CD4-positive, alpha-beta T cell treated with Interleukin-4 for 1 hour (primary cell): ENCODE results near the gene EFCAB12.
"Not testable (repeated sequence)": the region's sequence is repeated elsewhere in the genome, so short reads cannot be mapped to it uniquely, and the experiment has no call there.

Experiments
- DNase-seq, 2 donors: peaks; one replicate each; pipeline ENCODE4 v3.0.0-alpha.2; 2020 to 2022

EFCAB12 gene

GRCh38 chr3:129391583-129391982 lies 36.9 kb downstream of the EFCAB12 start:
- DNase-seq, result not testable (repeated sequence)

DNA sequence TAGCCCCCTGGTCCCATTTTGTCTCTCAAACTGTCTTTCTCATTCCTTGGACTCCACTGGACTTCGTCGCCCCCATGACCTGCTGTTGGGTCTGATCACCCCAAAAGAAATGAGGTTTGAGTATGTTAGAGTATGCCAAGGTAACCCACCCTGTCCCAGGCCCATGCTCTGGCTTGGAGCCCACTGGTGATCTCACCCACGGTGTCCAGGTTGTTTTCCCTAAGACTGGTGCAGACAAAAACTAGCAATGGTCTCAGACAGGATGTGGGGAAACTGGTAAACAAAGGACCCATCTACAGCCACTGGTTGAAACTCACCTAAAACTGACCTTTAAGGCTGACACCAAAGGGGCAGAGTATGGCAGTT lies 38.9 kb downstream of the EFCAB12 start:
- DNase-seq, result no peak

- DNase-seq, result not testable (repeated sequence)
Observed at GRCh38 chr3:129388791-129389571, 39.5 kb downstream of the EFCAB12 start.

GRCh38 chr3:129387487-129387886 lies 40.9 kb downstream of the EFCAB12 start:
- no peak for DNase-seq

GRCh38 chr3:129386984-129387383 lies 41.5 kb downstream of the EFCAB12 start:
- no peak for DNase-seq

DNA sequence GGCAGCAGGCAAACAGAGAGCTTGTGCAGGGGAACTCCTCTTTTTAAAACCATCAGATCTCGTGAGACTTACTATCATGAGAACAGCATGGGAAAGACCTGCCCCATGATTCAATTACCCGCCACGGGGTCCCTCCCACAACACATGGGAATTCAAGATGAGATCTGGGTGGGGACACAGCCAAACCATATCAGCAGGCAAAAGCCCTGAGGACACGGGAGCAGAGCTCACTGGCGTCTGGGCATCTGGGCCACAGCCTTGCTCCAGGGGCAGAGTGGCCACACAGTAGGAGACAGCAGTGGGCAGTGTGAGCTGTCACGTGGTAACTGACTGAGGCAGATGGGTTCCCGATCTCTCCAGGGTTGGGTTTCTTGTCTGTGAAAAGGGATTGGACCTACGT lies 42.9 kb downstream of the EFCAB12 start:
- not testable (repeated sequence) for DNase-seq

GRCh38 chr3:129384594-129385323 lies 43.7 kb downstream of the EFCAB12 start:
- no peak for DNase-seq

DNA sequence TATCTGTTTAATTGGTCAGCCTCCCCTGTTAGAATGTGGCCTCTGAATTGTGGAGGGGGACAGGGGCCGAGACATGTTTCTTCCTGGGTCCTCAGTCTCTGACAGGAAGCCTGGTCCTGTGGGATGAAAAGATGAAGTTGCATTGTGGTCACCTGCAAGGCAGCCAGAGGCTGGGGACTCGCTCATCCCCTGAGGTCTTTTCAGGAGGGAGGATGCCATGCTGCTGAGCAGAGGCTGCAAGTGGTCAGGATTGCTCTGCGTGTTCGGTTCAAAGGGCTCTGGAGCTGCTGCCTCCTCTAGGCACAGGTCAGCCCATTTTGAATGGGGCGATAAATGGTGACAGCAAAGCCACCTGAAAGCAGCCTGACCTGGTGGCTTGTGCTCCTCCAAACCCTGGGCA lies 44.3 kb downstream of the EFCAB12 start:
- not testable (repeated sequence) for DNase-seq

- peak; percentile 37 to 46 for DNase-seq
Observed at GRCh38 chr3:129383292-129383860, 45.1 kb downstream of the EFCAB12 start.

DNA sequence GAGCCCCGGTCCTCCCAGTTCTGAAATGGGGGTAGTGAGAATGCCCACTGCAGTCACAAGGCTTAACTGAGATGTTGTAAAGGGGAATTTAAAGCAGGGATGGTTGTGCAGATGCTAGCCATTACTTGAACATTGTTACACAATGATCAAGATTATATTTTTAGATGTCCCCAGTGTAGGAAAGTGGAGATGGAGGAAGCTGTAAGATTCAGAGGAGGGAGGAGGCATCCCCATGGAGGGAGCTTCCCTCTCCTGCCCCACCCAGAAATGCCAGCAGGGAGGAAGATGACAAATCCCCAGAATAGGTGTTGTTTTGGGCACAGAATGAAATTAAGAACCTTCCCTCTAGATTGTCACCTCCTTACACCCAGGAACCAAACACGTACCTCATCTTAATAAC lies 46.1 kb downstream of the EFCAB12 start:
- no peak for DNase-seq

DNA sequence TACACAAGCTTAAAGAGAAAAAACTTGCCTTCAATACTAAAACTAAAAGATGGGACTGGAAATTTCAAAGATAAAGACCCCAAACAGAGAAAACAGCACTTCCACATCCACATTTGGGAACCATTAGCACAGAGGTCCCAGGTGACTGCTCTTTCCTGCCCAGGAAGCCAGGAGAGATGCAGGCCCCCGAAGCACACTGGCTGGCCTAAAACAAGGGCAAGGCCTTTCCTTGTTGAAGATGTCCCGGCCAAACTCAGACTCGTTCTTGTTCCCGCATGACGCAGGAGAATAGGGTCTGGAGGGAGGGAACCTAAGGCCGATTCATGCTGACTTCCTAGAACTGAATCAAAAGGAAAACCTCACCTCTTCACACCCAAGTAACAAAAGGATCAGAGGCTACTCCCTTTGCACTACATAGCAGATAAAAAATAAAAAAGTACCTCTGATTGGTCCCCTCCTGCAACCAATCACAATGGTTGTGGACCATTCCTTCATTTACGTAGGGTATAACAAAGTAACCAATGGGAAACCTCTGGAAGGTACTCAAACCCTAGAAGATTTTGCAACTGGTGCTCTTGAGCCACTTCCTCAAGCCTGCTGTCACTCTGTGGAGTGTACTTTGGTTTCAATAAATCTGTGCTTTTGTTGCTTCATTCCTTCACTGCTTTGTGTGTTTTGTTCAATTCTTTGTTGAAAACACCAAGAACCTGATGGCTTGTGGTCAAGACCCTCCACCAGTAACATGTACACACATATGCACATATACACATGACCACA lies 48.7 kb downstream of the EFCAB12 start:
- no peak for DNase-seq

- no peak for DNase-seq
Observed at GRCh38 chr3:129378949-129379348, 49.5 kb downstream of the EFCAB12 start.

GRCh38 chr3:129377615-129378014 lies 50.8 kb downstream of the EFCAB12 start:
- DNase-seq, result no peak

DNA sequence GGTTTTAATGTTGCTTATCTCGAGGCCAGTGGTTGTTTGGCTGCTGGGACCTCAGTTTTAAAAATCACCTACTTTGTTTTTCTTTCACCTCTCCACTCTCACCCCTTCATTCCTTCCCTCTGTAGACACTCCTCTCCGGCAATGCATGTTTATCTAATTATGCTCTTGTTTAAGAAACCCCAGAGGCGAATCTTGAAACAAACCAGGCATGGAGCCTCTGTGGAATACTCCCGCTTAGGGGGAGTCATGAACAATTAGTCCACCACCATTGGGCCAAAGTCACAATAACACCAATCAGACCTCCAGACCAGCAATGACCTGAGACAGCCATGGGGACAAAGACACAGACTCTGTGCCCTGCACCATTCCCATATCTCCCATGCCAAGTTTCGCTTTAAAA lies 53.3 kb downstream of the EFCAB12 start:
- DNase-seq, result no peak

DNA sequence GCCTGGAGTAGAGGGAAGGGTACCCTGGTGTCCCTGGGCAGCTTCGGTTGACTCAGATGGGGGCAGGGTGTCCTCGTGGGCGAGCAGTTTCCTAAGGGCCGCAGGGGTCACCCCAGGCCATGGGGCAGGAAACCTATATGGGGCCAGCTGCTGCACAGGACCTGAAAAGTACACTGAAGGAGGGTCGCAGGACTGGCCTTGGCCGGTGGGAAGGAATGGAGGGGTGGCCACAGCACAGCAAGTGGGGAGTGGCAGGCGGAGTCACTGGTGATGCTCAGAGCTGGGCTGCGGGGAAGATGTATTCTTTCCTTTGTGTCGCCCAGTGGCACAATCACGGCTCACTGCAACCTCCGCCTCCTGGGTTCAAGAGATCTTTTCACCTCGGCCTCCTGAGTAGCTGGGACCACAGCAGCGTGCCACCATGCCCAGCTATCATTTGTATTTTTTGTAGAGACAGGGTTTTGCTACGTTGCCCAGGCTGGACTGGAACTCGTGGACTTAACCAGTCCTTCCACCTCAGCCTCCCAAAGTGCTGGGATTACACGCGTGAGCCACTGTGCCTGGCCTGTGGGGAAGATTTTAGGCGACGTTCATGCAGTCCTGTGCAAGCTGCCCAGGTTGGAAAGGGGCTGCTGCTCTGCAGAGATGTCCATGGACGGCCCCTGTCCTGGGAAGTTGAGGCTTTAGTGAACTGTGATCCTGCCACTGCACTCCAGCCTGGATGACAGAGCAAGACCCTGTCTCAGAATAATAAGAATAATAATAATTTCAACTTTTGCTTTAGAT lies 57.2 kb downstream of the EFCAB12 start:
- DNase-seq, result no peak

DNA sequence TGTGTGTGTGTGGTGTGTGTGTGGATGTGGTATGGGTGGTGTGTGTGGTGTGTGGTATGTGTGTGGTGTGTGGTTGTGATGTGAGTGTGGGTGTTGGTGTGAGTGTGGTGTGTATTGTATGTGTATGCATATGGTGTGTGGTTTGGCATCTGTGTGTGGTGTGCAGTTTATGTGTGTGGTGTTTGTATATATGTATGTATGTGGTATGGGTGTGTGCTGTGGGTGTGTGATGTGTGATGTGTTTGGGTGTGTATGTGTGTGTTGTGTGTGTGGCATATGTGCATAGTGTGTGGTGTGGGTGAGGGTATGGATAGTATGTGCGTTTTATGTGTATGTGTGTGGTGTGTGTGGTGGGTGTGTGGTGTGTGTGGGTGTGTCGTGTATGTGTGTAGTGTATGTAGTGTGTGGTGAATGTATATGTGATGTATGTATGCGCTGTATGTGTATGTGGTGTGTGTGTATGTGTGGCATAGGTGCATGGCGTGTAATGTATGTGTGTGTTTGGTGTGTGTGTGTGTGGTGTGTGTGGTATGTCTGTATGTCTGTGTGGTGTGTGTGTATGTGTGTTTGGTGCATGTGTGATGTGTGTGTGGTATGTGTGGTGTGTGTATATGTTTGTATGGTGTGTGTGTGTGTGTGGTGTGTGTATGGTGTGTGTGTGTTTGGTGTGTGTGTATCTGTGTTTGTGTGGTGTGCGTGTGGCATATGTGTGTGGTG lies 58.0 kb downstream of the EFCAB12 start:
- DNase-seq, result no peak

GRCh38 chr3:129369711-129370110 lies 58.7 kb downstream of the EFCAB12 start:
- DNase-seq, result no peak

- no peak for DNase-seq
Observed at GRCh38 chr3:129367821-129368220, 60.6 kb downstream of the EFCAB12 start.

DNA sequence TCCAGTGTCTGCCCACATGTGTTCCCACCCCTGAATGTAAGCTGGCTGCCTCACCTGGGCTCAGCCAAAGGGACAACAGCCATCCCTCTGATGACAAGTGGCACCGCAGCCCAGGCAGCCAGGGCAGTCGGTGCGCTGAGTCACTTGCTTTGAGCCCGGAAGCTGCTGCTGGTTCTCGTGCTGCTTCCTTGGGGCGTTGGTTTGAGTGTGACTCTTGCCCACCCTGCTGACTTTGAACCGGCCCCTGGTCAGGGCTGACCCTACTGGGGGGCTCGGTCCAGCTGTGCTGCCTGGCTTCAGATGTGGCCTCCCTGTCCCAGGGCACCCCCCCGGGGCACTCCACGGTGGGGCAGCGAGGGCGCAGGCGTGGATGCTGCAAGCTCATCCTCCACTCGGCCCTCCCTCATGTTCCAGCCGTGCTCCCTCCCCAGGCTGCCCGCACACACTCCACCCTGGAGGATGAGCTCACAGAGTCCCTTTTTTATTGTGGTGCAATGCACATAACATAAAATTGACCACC lies 62.1 kb downstream of the EFCAB12 start:
- no peak for DNase-seq

DNA sequence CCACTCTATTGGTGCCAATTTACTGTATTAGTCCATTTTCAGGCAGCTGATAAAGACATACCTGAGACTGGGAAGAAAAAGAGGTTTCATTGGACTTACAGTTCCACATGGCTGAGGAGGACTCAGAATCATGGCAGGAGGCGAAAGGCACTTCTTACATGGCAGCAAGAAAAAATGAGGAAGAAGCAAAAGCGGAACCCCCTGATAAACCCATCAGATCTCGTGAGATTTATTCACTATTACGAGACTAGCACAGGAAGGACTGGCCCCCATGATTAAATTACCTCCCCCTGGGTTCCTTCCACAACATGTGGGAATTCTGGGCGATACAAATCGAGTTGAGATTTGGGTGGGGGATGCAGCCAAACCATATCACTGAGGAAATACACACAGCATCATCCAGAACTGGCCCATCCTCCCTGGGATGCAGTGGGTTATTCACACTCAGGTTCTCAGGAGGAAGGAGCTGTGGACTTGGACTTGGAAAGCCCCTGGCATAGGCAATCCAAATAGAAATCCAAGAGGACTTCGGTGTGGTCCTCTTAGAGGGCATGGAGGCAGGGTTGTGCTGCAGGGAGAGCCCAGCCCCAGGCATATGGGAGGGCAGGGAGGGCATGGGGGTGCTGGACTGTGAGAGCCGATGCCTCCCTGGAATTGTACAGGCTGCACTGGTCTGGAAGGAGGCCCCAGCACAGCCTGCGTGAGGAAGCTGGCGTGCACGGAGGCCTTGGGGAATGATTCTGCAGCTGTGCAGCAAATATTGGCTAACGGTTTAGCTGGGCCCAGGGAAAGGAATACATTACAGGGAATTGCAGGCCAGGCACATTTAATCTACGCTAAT lies 62.9 kb downstream of the EFCAB12 start:
- DNase-seq, result no peak

DNA sequence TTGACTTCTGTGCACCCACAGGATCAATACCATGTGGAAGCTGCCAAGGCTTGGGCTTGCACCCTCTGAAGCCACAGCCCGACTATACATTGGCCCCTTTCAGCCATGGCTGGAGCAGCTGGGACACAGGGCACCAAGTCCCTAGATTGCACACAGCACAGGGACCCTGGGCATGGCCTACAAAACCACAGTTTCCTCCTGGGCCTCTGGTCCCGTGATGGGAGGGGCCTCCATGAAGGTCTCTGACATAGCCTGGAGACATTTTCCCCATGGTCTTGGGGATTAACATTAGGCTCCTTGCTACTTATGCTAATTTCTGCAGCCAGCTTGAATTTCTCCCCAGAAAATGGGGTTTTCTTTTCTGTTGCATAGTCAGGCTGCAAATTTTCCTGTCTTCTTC lies 63.6 kb downstream of the EFCAB12 start:
- DNase-seq, result not testable (repeated sequence)
